GM12878 (cell line): ENCODE measurements around the gene MYCBP2. TPM values are rescaled to one million over a fixed set of nuclear protein-coding genes. Genes with fewer than 3 reads are reported as not detected.

ENCODE experiments used
- ATAC-seq: fragments of 200-7000 bp; cut with Tn5 transposase; 3 replicates; pipeline ENCODE4 v1.9.1; 2020; ENCODE audit warnings: mild to moderate bottlenecking, moderate library complexity
- BruUV-seq: library from RNA; stranded (reverse); fragments of 400-500 nt; replicated peaks from 2 replicates; lab custom pipeline; 2021; lab: Mats Ljungman, UMichigan
- CTCF ChIA-PET: fragments of 300-600 bp; sonication (Branson Sonifier 250); formaldehyde crosslinking; extraction: SDS; loops from one replicate; lab custom pipeline; 2021; ENCODE audit warnings: inconsistent platforms; lab: Yijun Ruan, JAX
- POLR2A ChIA-PET: fragments of 350-600 bp; formaldehyde crosslinking; extraction: SDS; loops from one replicate; lab custom pipeline; 2021; ENCODE audit warnings: inconsistent platforms; lab: Charles Lee
- RAD21 ChIA-PET: fragments of 300-600 bp; sonication (Branson Sonifier 250); formaldehyde crosslinking; loops from one replicate; lab custom pipeline; 2023; ENCODE audit warnings: antibody characterized with exemption; ENCODE audit not compliant: unreplicated experiment; lab: Charles Lee
- SMC1A ChIA-PET: fragments of 300-600 bp; sonication (Branson Sonifier 250); formaldehyde crosslinking; loops from one replicate; lab custom pipeline; 2023; ENCODE audit not compliant: unreplicated experiment, uncharacterized antibody; lab: Charles Lee
- DNase-seq: peaks from one replicate; pipeline ENCODE4 v3.0.0-alpha.2; 2011; ENCODE audit warnings: low read depth, low spot score
- FAIRE-seq: peaks from 3 replicates; lab custom pipeline; 2011; peaks lifted over from hg19 to GRCh38; lab: Jason Lieb, UNC
- H2AFZ ChIP-seq: 2 replicates; pipeline ENCODE4 v1.6.0; 2011; ENCODE audit warnings: low read depth, low read length, control low read depth; ENCODE audit not compliant: control insufficient read depth
- H3K27ac ChIP-seq: 2 replicates; pipeline ENCODE4 v1.5.1; 2011; ENCODE audit warnings: control low read depth; ENCODE audit not compliant: control insufficient read depth, insufficient read depth
- H3K27me3 ChIP-seq, 2 experiments: replicated peaks in 1 of 2; 2 replicates each; pipeline versions ENCODE4 v1.6.0 to v1.6.1; 2011; ENCODE audit warnings: low read length in 1 of 2; ENCODE audit not compliant: control insufficient read depth in 2 of 2, insufficient read depth in 2 of 2
- H3K36me3 ChIP-seq, 2 experiments: 2 replicates each; pipeline ENCODE4 v1.5.1; 2011; ENCODE audit warnings: low read length in 1 of 2; ENCODE audit not compliant: control insufficient read depth in 2 of 2, insufficient read depth in 2 of 2
- H3K4me1 ChIP-seq: 2 replicates; pipeline ENCODE4 v1.6.1; 2011; ENCODE audit warnings: mild to moderate bottlenecking, low read length, moderate library complexity, mixed read lengths; ENCODE audit not compliant: control insufficient read depth, insufficient read depth
- H3K4me2 ChIP-seq: 2 replicates; pipeline ENCODE4 v1.6.0; 2011; ENCODE audit warnings: control low read depth; ENCODE audit not compliant: control insufficient read depth, insufficient read depth
- H3K4me3 ChIP-seq: fragments of 200-600 bp; sonication (generic); 2 replicates; pipeline ENCODE4 v1.5.1; 2016
- H3K79me2 ChIP-seq: 2 replicates; pipeline ENCODE4 v1.6.0; 2011; ENCODE audit warnings: low read length; ENCODE audit not compliant: control insufficient read depth, insufficient read depth
- H3K9ac ChIP-seq: 2 replicates; pipeline ENCODE4 v1.8.0; 2011; ENCODE audit warnings: low read length, control low read depth, mixed read lengths; ENCODE audit not compliant: control insufficient read depth, insufficient read depth
- H3K9me3 ChIP-seq: replicated peaks from 3 replicates; pipeline ENCODE4 v1.5.1; 2011; ENCODE audit warnings: mild to moderate bottlenecking, low read length; ENCODE audit not compliant: control insufficient read depth, insufficient read depth
- H4K20me1 ChIP-seq: 2 replicates; pipeline ENCODE4 v1.6.0; 2011; ENCODE audit not compliant: control insufficient read depth, insufficient read depth
- E2F4 ChIP-seq: IDR thresholded peaks from 2 replicates; pipeline ENCODE4 v1.6.1; 2012; ENCODE audit warnings: low read depth, low read length, improper control_type of control experiment
- MAX ChIP-seq: IDR thresholded peaks from 2 replicates; pipeline ENCODE4 v1.6.1; 2012; ENCODE audit warnings: low read depth, low read length, improper control_type of control experiment
- SPI1 ChIP-seq: IDR thresholded peaks from 2 replicates; pipeline ENCODE4 v1.6.1; 2011; ENCODE audit warnings: low read depth, mild to moderate bottlenecking, low read length, moderate library complexity, borderline replicate concordance; ENCODE audit not compliant: insufficient read depth
- WGBS: methylation state at CpG from one replicate; pipeline ENCODE4 v1.1.6; 2016; ENCODE audit warnings: low lambda C conversion rate; ENCODE audit not compliant: insufficient replicate concordance, insufficient coverage; ENCODE audit errors: missing lambda C conversion rate; 5-methylcytosine and 5-hydroxymethylcytosine counted together
- in situ Hi-C: fragments of 300-500 bp; cut with MboI; formaldehyde crosslinking; loops from 9 replicates; pipeline ENCODE4 v1.14.3; 2018; ENCODE audit warnings: mixed read lengths
- intact Hi-C: fragments of 100-400 bp; cut with micrococcal nuclease; formaldehyde crosslinking; loops from one replicate; pipeline ENCODE4 v1.14.2; 2022; ENCODE audit not compliant: unreplicated experiment
- polyA plus RNA-seq, 11 experiments: library from polyadenylated mRNA; depleted of rRNA in 4 of 11; unstranded in 6 of 11; stranded (reverse) in 5 of 11; fragments of >200 nt; fragmentation: Nextera tagmentation in 4 of 11; fragmentation: Illumina TruSeq in 1 of 11; extraction: Ambion mirVana in 4 of 11; extraction: Trizol in 1 of 11; gene quantifications; 1 replicate in 1 of 11; 2 replicates in 10 of 11; pipeline versions ENCODE4 v1.2.1 to v1.2.3, GENCODE V29; 2011 to 2016; ENCODE audit warnings: inconsistent platforms in 2 of 11, missing spikeins in 2 of 11, low read depth in 1 of 11
- total RNA-seq, 4 experiments: library from RNA; depleted of rRNA in 3 of 4; stranded (reverse); fragments of >200 nt in 3 of 4; fragmentation: Illumina TruSeq in 1 of 4; extraction: Trizol in 1 of 4; gene quantifications; 2 replicates each; pipeline versions ENCODE4 v1.2.1 to v1.2.3, GENCODE V29; 2013 to 2021

Gene MYCBP2
- total and polyA plus RNA-seq, 10 of the 15 experiments (the other 5 are each of a cell fraction or from before 2014, with no cell fraction given) = 51.9 to 152 (median 98.2) TPM

GRCh38 chr13:77000475-77000874 is 326.4 kb downstream of the MYCBP2 start:
- Histone ChIP-seq H3K4me2 (no peak overlapping the region), H3K36me3 (peaks cover 1 to 17% of the 10 kb centered on the region in 2 experiments), H3K27ac (no peak overlapping the region), H2AFZ (no peak overlapping the region), H3K9ac (no peak overlapping the region), H3K27me3 (no peaks in the 10 kb centered on the region), H4K20me1 (no peaks in the 10 kb centered on the region), H3K4me3 (no peak overlapping the region), H3K79me2 (no peaks in the 10 kb centered on the region), H3K9me3 (no peaks in the 10 kb centered on the region), H3K4me1 (0 out of 2 replicates have a peak, but pooled peaks cover 3% of the 10 kb centered on the region)
- POLR2A ChIA-PET = interaction anchor here (0.7 to 2.1 kb wide), 2 partner anchors 8 to 14 kb away, joined by 3 to 16 read pairs; partner anchors contain the start of gene CLN5
- CTCF ChIA-PET = interaction anchor here (2.8 to 5.7 kb wide), 4 partner anchors 8 to 20 kb away, joined by 14 to 47 read pairs (median 21); partner anchors contain the start of gene CLN5
- SMC1A ChIA-PET = interaction anchor here (0.8 to 2.1 kb wide), 6 partner anchors 7 to 23 kb away, joined by 3 to 11 read pairs (median 4); no protein-coding TSS in a partner anchor
- ATAC-seq = no peak
- no peak for FAIRE-seq
- no peak for DNase-seq
- RAD21 ChIA-PET = interaction anchor here (1.8 kb wide), 1 partner anchor 7 kb away, joined by 9 read pairs; no protein-coding TSS in a partner anchor
- in situ Hi-C loops = loop anchor here (25.0 kb wide), 1 partner anchor 1637 kb away; no protein-coding TSS in a partner anchor
- BruUV-seq = no TSS peak
- WGBS = 58% methylated on average over 1 of the region's 1 CpG
- intact Hi-C loops = no loop called here
- TF ChIP-seq E2F4 = no peak
- no peak for TF ChIP-seq MAX
- TF ChIP-seq SPI1 = no peak

Other genes starting within 250 kb of the MYCBP2 start
- 0.27 TPM in 1 of 2 replicates, not detected in the other for gene SCEL, start 208.6 kb upstream of the MYCBP2 start, total RNA-seq (2014; rRNA removed)
- gene SCEL, start 208.6 kb upstream of the MYCBP2 start, total RNA-seq (2014; rRNA removed; fragmentation: Illumina TruSeq; extraction: Trizol) = 0.27 and 0.28 TPM in 2 replicates
- gene SCEL, start 208.6 kb upstream of the MYCBP2 start, total RNA-seq (2021) = 0.16 and 0.23 TPM in 2 replicates
- gene SCEL, start 208.6 kb upstream of the MYCBP2 start, polyA plus RNA-seq (2011; rRNA removed) = 0.68 and 1.1 TPM in 2 replicates
- 0.16 and 0.40 TPM in 2 replicates for gene SCEL, start 208.6 kb upstream of the MYCBP2 start, polyA plus RNA-seq (2014; fragmentation: Illumina TruSeq; extraction: Trizol)
- under 1 TPM; 0.15 to 0.16 TPM for gene SCEL, start 208.6 kb upstream of the MYCBP2 start, polyA plus RNA-seq (2014; fragmentation: Nextera tagmentation; extraction: Ambion mirVana)
- gene SCEL, start 208.6 kb upstream of the MYCBP2 start, polyA plus RNA-seq (2014; rRNA removed) = 0.09 TPM in 1 of 2 replicates, not detected in the other
- under 1 TPM; 0.13 to 0.34 TPM for gene SCEL, start 208.6 kb upstream of the MYCBP2 start, polyA plus RNA-seq (2016; fragmentation: Nextera tagmentation; extraction: Ambion mirVana)